Left lung (tissue), 10 donors: Measurements from ENCODE around the gene TPCN2. TPM values are rescaled to one million over a fixed set of nuclear protein-coding genes. Genes with fewer than 3 reads are reported as not detected.
A peak's percentile ranks its signal among the peaks of the same experiment; 100 is the strongest.
"Not testable (repeated sequence)": the region's sequence is repeated elsewhere in the genome, so short reads cannot be mapped to it uniquely, and the experiment has no call there.

Experiments
- ATAC-seq: fragments of 200-7000 bp; cut with Tn5 transposase; one replicate; pipeline ENCODE4 v1.9.1; 2020; ENCODE audit warnings: moderate library complexity
- DNase-seq, 4 donors: peaks; one replicate each; pipeline ENCODE4 v3.0.0-alpha.2; 2013 to 2020
- H3K27ac ChIP-seq, 2 donors: fragments of 200-600 bp; sonication (generic) in 1 of 2; one replicate each; pipeline versions ENCODE4 v1.5.0 to v1.8.0; 2020 to 2021
- H3K27me3 ChIP-seq, 2 donors: fragments of 200-600 bp; sonication (generic) in 1 of 2; one replicate each; pipeline versions ENCODE4 v1.5.0 to v1.8.0; 2020 to 2021
- H3K36me3 ChIP-seq, 2 donors: fragments of 200-600 bp; sonication (generic) in 1 of 2; one replicate each; pipeline versions ENCODE4 v1.5.0 to v1.8.0; 2020 to 2021
- H3K4me1 ChIP-seq, 2 donors: fragments of 200-600 bp; one replicate each; pipeline ENCODE4 v1.8.0; 2021
- H3K4me3 ChIP-seq, 2 donors: fragments of 200-600 bp; sonication (generic) in 1 of 2; one replicate each; pipeline versions ENCODE4 v1.5.0 to v1.8.0; 2020 to 2021; ENCODE audit warnings: mild to moderate bottlenecking in 1 of 2
- H3K9me3 ChIP-seq, 2 donors: fragments of 200-600 bp; sonication (generic) in 1 of 2; one replicate each; pipeline versions ENCODE4 v1.5.0 to v1.8.0; 2020 to 2021
- CTCF ChIP-seq, 2 donors: fragments of 200-600 bp; sonication (generic) in 1 of 2; IDR thresholded peaks; one replicate each; pipeline versions ENCODE4 v1.5.0 to v1.8.0; 2021; ENCODE audit warnings: antibody characterized with exemption in 2 of 2
- intact Hi-C, 2 donors: fragments of 100-400 bp; cut with DNase I; formaldehyde crosslinking; loops; one replicate each; pipeline versions ENCODE4 v1.11.2 to v1.14.2; 2022
- polyA plus RNA-seq, 6 donors: library from polyadenylated mRNA; unstranded; fragments of 120-200 nt; gene quantifications; one replicate each; pipeline ENCODE4 v1.2.1, GENCODE V29; 2013; ENCODE audit not compliant: insufficient read length in 6 of 6
- total RNA-seq, 2 donors: library from RNA; stranded (reverse); fragmentation: NEBNext Ultra II Directional; extraction: Animal tissue kit (Norgen Biotek cat#: 25700); gene quantifications; one replicate each; pipeline ENCODE4 v1.2.1, GENCODE V29; 2021
- donor health status: DM: no; HTN: yes; CAD: no.
- donor health status: DM: no; HTN: no; CAD: no.

The TPCN2 gene
- total and polyA plus RNA-seq, 8 donors = 12.1 to 22.0 (median 14.9) TPM

DNA sequence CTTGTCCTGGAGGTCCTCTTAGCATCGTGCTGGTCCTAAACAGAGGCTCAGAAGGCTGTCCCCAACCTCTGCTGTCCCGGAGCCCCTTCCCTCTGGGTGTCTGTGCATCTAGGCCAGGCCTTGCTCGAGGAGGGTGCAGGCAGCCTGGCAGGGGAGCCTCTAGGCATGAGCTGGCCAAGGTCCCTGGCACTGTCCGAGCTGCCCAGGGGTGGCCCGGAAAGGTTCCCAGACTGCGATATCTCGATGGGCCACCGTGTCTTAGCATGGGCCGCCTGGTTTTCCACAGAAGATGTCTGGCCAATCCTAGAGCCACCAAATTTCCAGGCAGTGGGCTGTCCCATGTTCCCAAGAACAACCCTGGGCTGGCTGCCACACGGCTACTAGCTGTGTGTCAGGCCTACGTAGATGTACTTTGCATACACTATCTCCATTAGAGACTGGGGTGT is 82.4 kb downstream of the TPCN2 start:
- H3K4me1 ChIP-seq = peaks cover 0 to 7% of the 10 kb centered on the region in 2 donors
- H3K27ac ChIP-seq = no peak overlapping the region
- H3K9me3 ChIP-seq = peaks cover 0 to 8% of the 10 kb centered on the region in 2 donors
- no peak for TF ChIP-seq CTCF (IDR thresholded peaks at IDR 0.05)
- H3K27me3 ChIP-seq = no peaks in the 10 kb centered on the region
- intact Hi-C loops = no loop called here
- DNase-seq (peak in 1 of 4 donors; percentile 17), ATAC-seq (peak; percentile 20)
- no peak overlapping the region for H3K4me3 ChIP-seq
- H3K36me3 ChIP-seq = no peaks in the 10 kb centered on the region

DNA sequence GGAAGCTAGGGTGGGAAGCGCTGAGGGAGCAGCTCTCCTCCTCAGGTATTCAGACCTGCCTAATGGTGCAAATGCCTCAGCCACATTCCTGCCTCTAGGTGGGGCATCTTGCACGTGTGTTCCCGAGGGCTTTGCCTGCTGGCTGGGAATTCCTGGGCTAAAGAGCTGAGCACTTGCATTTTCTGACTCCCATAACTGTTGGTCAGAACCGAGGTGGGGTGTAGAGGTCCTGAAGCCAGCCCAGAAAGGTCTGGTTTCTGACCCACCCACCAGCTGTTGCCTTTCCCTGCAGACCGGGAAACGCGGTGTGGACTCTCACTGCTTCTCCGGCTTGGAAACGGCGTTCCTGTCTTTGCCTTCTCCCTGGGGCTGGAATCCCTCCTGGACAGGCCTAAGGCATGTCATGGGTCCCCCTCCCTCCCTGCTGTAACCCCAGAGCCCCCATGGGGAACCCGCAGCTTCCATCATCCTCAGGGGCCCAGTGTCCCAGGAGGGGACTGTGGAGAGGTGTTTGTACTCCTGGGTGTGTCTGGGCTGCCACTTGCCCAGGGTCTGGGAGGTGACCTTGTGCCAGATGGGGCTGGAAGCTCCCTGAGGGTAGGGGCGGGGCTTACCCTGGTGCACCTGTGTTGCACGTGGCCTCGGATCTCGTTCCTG is 83.0 kb downstream of the TPCN2 start:
- peak; percentile 97 for ATAC-seq
- Histone ChIP-seq H3K4me3 (no peak overlapping the region), H3K9me3 (peaks cover 0 to 8% of the 10 kb centered on the region in 2 donors), H3K4me1 (peaks cover 0 to 7% of the 10 kb centered on the region in 2 donors), H3K36me3 (no peaks in the 10 kb centered on the region), H3K27ac (no peak overlapping the region), H3K27me3 (no peaks in the 10 kb centered on the region)
- TF ChIP-seq CTCF (IDR thresholded peaks at IDR 0.05) = peak; percentile 70 to 77
- peak in 3 of 4 donors; percentile 74 to 90 (median 74) for DNase-seq
- intact Hi-C loops = no loop called here

DNA sequence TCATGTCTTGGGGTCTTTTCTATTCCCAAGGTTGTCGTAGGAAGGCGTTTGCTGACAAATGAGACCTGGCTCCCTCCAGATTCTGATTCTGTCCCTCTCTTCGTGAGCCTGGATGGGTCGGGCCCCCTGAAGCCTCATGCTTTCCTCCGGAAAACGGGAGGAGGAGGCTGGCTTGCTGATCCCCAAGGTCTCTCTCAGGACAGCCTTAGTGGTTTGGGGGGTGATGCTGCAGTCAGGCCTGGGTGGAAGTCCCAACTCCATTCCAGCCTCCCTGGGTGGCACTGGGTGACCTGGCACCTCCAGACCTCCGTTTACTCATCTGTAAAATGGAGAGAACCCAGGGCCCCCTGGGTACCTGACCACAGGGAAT is 83.6 kb downstream of the TPCN2 start:
- DNase-seq (peak in 1 of 4 donors; percentile 22), ATAC-seq (no peak)
- H3K4me3 ChIP-seq = no peak overlapping the region
- no peaks in the 10 kb centered on the region for H3K27me3 ChIP-seq
- peaks cover 0 to 8% of the 10 kb centered on the region in 2 donors for H3K9me3 ChIP-seq
- no peak overlapping the region for H3K27ac ChIP-seq
- H3K36me3 ChIP-seq = no peaks in the 10 kb centered on the region
- H3K4me1 ChIP-seq = peaks cover 0 to 7% of the 10 kb centered on the region in 2 donors
- no peak for TF ChIP-seq CTCF (IDR thresholded peaks at IDR 0.05)
- intact Hi-C loops = no loop called here

DNA sequence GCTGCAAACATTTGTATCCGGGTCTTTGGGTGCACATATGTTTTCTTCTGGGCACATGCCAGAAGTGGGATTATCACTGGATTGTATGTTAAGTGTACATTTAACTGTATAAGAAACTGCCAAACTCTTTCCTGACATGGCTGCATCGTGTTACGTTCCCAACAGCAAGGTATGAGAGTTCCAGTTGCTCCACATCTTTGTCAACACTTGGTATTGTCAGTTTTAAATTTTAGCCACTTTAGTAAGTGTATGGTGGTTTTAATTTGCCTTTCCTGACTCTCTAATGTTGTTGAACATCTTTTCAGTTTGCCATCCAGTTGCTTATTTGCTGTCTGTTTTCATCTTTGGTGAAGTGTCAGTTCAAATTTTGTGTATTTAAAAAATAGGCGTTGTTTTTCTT is 84.5 kb downstream of the TPCN2 start:
- ATAC-seq (no peak), DNase-seq (no peak)
- peaks cover 0 to 7% of the 10 kb centered on the region in 2 donors for H3K4me1 ChIP-seq
- no peaks in the 10 kb centered on the region for H3K36me3 ChIP-seq
- no peak overlapping the region for H3K4me3 ChIP-seq
- intact Hi-C loops = no loop called here
- peaks cover 0 to 8% of the 10 kb centered on the region in 2 donors for H3K9me3 ChIP-seq
- no peaks in the 10 kb centered on the region for H3K27me3 ChIP-seq
- H3K27ac ChIP-seq = no peak overlapping the region
- no peak for TF ChIP-seq CTCF (IDR thresholded peaks at IDR 0.05)

- H3K4me1 ChIP-seq, ATAC-seq, H3K9me3 ChIP-seq, H3K27me3 ChIP-seq, H3K36me3 ChIP-seq, H3K4me3 ChIP-seq, H3K27ac ChIP-seq, intact Hi-C loops, DNase-seq: not testable (repeated sequence)
Observed at GRCh38 chr11:69134182-69134581, 85.5 kb downstream of the TPCN2 start.

GRCh38 chr11:69134957-69135356 is 86.2 kb downstream of the TPCN2 start:
- ATAC-seq = no peak
- peak in 1 of 4 donors; percentile 19 for DNase-seq
- Histone ChIP-seq H3K27me3 (no peaks in the 10 kb centered on the region), H3K27ac (no peak overlapping the region), H3K4me3 (no peak overlapping the region), H3K36me3 (no peaks in the 10 kb centered on the region), H3K4me1 (peaks cover 0 to 7% of the 10 kb centered on the region in 2 donors), H3K9me3 (peaks cover 0 to 8% of the 10 kb centered on the region in 2 donors)
- no peak for TF ChIP-seq CTCF (IDR thresholded peaks at IDR 0.05)
- intact Hi-C loops = no loop called here
